Stimulated activated CD4-positive, alpha-beta T cell treated with anti-CD3 and anti-CD28 coated beads, Interleukin-2, amount 100 ng/mL, for 48 hours (primary cell): ENCODE measurements around the gene PRSS58.
A peak's percentile ranks its signal among the peaks of the same experiment; 100 is the strongest.

ENCODE experiments used
- DNase-seq, 2 donors: peaks; one replicate each; pipeline ENCODE4 v3.0.0-alpha.2; 2020

The PRSS58 gene, protein sequence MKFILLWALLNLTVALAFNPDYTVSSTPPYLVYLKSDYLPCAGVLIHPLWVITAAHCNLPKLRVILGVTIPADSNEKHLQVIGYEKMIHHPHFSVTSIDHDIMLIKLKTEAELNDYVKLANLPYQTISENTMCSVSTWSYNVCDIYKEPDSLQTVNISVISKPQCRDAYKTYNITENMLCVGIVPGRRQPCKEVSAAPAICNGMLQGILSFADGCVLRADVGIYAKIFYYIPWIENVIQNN

DNA sequence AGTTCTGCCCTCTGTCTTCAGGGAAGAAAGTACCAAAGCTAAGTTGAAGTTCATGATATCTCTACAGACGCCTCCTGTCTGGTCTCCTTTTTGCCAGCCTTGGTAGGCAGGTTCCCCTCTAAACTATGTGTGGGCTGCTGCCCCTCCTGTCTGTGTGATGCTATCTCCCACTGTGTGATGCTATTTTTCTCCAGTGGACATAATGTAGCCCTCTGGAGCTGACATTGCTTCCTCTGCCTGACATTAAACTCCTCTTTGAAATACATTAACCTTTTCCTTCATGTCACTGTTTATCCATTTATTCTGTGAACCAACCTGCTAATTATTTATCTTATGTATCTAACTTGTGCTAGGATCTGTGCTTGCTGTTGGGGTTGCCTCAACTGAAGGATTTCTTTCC, at the start of gene PRSS58:
TSS of gene PRSS58 (minus strand) at position 101 of the 400 bp plus-strand sequence. CDS start 351 bp downstream, outside the sequence.
- no peak for DNase-seq

DNA sequence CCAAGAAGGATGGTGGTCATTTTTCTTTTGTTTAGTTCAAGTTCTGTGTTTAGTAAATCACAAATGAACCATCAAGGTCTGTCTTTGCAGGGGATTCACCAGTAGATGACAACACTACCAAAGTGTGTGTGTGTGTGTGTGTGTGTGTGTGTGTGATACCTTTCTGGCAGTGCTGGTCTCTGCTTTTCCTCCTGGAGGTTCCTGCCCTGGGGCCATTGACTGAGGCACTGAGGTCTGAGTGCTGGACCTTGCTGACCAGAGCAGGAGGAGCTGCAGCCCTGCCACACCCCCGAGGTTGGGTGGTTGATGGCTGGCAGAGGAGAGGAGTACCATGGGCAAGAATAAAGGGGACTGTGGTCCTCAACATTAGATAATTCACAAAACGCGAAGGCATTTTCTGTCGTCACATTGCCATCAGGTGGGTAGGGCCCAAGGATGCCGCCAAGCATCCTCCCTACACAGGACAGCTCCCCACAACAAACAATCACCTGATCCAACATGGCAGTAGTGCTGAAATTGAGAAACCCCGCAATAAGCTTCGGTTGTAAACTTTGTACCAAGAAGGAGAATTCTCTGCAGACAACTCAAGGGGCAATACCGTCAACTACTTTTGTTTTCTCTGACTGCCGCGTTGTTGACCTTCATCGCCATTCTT, 49.5 kb upstream of the PRSS58 start:
- no peak for DNase-seq

DNA sequence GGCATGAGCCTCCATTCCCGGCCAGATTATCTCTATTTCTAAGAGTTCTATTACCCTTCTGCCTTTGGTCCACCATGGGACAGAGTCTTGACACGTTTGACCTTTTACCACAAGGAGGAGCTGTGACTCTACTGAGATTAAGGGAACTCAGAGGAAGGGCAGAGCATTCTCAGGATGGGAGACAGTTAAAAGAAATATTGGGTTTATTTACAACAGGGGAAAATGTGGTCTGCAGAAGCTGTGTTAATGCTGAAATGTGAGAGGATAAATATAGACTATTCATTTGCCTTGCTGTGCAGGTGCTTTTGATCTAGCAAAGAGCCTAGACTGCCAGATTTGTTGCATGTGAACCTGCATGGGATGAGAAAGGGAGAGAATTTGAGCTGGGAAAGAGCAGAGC, 45.8 kb upstream of the PRSS58 start:
- no peak for DNase-seq

DNA sequence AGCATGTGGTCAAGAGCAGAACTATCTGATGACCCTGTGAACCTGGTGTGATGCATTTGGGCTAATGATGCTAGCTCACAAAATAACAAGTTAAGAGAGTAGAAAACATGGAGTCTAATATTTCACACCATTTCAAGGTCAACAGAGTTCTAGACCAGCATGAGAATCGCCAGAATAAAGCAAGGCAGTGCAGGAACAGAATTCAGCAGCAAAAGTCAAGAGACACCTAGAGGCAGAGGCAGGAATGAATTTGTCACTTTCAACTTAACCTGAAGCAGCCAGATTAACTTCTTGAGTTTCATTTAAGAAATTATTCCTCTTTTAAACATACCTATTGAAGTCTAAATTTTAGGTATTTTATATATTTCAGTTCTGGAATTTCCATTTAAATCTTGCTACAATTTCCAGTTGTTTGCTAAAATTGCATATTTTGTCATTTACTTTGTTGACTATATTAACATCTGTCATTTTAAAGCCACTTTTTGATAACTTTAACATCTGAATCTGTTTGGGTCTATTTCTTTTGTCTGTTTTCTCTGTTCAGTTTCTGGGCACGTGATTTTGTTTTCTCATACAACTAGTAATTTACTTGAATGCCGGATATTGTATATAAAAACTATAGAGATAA, 44.2 kb upstream of the PRSS58 start:
- no peak for DNase-seq

DNA sequence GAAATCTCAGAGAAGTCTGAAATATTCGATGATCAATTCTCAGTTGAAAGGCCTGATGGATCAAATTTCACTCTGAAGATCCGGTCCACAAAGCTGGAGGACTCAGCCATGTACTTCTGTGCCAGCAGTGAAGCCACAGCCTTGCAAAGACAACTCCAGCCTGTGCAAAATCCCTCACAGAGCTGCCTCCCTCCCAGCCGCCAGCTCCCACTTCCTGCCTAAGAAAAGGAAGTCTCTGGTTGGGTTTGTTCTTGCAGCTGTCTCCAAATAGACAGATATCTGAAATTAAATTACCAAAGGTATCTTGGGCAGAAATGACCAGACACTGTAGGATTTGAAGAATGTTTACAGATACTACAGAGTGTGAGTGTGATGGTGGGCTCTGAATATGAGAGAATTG, 43.4 kb upstream of the PRSS58 start:
- DNase-seq, result no peak

DNA sequence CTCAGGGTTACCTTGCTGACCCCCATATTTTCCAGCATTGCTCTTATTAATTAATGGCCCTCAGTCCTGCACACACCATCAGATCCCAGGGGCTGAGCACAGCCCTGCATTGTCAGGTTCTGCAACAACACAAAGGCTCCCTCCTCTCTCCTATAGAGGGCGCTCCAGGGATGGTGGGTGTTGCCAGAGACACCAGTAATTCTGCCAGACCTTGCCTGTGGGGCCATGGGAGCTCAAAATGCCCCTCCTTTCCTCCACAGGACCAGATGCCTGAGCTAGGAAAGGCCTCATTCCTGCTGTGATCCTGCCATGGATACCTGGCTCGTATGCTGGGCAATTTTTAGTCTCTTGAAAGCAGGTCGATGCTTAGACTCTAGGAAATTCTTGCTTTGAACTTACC, 42.8 kb upstream of the PRSS58 start:
- peak; percentile 26 to 38 for DNase-seq

DNA sequence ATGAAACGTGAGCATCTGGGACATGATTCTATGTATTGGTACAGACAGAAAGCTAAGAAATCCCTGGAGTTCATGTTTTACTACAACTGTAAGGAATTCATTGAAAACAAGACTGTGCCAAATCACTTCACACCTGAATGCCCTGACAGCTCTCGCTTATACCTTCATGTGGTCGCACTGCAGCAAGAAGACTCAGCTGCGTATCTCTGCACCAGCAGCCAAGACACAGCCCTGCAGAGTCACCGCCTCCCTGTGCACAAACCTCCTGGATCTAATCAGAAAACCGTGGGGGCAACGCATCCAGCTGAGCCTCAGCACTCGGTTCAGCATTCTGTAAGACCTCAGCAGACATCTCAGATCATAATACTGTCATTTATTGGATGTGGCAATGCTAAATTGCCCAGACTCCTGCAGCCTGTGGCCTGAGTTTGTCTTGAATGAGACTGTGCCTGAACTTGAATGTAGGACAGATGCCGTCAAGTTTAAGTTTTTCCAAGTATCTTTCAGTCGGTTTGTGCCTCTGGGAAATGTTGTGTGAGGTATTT, 41.5 kb upstream of the PRSS58 start:
- no peak for DNase-seq

DNA sequence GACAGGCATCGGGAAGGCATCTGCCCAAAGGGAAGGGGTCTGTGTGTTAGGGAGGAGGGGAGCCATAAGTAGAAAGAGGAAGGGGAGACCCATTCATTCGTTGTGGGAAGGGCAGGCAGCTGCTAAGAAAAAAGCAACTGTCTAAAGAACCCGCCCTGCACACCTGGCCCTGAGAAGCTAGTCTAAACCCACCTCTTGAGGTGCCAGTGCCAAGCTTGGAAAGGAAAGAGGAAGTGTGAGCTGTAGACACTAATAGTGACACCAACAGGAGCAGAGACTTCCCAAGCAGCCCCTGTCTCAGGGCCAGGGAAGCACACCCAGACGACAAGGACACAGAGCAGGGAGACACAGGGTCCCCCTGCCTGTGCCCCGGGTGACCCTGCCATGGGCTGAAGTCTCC, 40.8 kb upstream of the PRSS58 start:
- no peak for DNase-seq

DNA sequence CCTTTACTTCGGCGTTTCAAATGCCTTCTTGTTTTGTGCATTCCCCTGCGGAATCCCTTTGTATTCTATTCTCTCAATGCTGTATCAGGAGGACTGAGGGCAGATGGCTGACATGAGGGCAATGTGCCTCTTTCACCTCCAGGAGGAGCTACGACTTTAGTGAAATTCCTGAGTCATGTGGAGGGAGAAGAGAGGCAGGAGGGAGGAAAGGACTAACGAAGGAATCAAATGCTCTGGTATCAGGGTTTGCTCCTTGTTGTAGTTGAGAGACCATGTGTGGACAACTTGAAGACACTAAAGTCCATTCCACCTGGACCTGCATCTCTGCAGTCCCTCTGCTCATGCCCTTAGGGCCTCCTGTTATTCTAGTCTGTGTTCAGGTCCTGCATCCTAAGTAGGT, 40.2 kb upstream of the PRSS58 start:
- DNase-seq, result no peak

DNA sequence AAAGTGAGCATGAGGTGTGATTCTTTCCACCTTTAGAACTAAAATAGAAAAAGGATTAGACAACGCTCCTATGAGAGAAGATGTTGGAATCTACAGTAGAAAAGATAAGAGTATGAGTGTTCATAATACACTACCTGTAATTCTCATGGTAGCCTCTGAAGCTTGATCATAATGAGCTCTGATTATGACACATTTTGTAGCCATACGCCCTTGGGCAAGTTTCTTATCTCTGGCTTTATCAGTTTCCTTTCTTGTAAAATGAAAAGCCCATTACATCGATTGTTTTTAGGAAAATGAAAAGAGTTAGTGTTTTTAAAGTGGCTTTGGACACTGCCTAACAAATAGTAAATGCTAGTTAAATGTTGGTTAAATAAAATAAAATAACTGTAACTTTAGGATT, 22.4 kb upstream of the PRSS58 start:
- no peak for DNase-seq

DNA sequence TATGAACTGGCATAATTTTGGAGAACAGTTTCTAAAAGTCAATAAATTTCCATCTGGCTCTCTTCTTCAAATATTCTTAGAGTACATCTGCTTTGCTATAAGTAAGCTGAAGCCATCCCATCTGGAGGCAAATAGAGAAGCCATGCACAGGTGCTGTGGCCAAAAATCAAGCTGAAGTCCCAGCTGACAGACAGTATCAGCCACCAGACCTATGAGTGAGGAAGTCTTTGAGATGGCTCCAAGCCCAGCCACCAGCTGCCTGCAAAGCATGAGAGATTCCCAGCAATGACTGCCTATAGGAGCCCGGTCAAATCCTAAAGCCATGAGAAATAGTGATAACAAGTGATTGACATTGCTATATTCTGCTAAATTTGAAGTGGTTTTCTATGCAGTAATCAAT, 21.7 kb upstream of the PRSS58 start:
- no peak for DNase-seq

DNA sequence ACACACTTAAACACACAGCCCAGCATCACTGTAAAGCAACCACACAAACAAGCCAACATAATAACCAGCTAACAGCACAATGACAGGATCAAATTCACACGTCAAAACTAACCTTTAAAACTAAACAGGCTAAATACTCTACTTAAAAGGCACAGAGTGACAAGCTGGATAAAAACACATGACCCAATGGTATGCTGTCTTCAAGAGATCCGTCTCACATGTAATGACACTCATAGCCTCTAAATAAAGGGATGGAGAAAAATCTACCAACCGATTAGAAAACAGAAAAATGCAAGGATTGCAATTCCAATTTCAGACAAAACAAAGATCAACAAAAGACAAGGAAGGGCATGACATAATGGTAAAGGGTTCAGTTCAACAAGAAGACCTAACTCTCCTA, 17.2 kb upstream of the PRSS58 start:
- DNase-seq, result no peak

DNA sequence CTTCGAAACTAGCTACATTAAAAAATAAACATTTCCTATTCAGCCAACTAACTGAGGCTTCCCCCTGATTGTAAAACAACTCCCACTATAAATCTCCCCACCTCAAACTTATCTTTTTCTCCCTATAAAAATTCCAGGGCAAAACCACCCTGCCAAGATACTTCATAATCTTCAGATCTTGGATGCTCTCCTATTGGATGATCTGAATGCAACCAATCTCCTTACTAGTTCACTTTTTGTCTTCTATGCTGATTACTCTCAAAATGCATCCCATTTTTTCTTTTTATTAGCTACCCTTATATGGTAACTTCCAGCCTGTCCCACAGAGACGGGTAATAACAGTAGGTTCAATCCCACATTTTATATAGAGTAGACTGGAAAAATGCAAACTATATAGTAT, 15.0 kb upstream of the PRSS58 start:
- no peak for DNase-seq

DNA sequence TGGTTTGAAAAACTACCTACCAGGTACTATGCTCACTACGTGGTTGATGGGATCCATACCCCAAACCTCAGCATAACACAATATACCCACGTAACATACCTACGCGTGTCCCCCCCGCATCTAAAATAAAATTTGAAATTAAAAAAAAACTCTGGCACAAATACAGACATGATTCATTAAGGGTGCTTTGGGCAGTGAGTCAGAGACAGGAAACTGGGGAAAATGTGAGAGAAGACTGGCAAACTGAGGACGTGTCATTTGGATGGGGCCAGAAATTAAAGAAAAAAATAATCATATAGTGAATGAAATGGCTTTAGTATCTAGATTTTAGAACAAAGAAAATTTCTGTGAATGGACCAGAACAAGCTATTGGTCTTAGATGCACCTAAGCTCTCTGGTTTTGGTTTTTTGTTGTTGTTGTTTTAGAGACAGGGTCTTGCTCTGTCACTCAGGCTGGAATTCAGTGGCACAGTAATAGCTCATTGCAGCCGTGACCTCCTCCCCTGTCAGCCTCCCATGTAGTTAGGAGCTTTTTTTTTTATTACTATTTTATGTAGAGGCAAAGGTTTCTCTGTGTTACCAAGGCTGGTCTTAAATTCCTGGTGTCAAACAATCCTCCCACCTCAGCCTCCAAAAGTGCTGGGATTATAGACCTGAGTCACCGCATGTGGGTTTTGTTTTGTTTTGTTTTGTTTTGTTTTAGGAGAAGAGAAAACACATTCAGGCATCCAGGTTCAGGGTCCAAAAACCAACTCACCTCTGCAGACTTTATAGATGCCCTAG, 5.9 kb upstream of the PRSS58 start:
- no peak for DNase-seq

DNA sequence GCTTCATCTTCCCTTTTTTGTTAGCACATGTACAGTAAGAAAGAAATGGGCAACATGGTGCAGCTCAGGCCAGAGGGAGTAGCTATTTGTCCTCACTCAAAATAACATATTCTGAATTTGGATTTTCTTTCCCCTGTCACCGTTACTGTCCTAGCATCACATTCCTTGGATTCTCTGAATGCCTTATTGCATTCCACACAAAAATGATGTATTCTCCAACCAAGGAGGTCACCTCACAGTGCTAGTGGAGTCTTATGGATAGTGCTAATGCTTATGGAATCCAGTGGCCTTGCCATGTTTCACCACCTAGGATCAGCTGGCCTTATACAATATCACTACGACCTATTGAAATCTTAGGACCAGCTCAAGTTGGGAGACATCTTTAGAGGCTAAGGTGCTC, 7.2 kb downstream of the PRSS58 start:
- no peak for DNase-seq

DNA sequence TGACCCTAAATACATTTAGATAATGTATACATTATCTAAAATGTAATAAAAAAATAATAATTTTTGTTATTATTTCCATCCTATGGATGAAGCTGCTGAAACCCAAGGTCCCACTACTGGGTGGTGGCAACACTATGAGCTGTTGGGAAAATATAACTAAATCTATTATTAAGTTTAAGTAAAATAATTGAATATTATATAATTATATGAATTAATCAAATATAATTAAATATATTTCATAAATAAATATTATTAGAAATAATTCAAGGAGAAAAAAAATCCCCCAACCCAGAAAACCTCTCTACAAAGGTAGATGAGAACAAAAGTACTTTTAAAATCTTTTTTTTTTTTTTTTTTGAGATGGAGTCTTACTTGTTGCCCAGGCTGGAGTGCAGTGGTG, 7.9 kb downstream of the PRSS58 start:
- DNase-seq, result no peak

DNA sequence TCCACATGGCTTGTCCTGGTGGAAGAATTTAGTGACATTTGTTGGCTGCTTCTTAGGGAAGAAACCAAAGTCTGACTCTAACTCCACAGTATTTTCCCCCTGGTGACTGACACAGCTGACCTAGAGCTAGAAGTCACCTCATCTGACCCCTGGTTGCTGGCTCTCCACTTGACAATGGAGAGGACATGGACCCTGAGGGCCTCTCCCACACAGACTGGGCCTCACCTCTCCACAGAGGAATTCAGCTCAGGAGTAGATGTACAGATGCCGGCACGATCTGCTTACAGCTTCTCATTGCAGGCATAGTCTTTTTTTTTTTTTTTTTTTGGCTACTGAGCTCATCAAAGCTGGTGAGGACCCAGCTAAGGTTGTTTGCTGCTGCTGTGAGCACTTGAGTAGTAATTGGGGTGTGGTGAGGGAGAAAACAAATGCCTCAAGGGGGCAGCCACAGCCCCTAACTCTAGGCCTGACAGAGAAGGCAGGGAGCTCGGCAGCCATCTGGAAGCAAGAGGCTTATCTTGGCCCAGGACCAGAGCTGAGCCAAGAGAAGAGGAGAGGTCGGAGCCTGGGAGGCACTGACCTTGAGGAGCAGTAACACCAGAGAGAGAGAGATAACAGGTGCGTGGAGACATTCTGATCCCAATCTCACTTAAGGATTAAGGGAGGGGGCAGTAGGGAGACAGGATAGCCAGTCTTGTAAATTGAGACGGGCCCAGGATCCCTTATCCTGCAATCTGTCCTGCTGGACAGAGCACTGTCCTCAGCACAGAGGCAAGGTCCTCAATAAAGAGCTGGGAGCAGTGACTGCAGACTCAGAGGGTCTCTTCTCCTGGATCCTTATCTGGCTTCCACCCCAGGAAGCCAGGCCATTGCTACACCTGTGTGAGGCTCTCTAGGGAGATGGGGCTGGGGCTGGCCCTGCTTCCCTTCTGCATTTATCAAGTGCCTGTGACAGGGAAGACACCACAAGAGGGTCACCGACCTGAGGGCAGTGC, 9.4 kb downstream of the PRSS58 start:
- DNase-seq, result no peak

DNA sequence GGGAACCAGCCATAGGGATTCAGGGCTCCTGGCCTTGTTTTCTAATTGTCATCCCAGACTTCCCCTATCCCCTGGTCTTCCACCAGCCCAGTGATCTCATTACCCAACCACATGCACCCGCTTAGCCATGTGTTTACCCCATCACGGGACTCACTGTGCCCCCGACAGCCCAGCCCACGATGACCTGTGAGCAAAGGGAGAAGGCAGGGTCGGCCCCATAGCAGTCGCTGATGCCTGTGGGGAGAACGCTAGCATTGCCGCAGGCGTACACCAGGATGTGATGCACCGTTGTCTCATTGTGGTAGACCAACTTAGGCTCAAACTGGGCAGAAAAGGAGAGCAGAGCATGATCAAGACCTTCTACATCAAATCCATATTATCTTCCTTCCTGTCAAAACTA, 14.0 kb downstream of the PRSS58 start:
- DNase-seq, result no peak

DNA sequence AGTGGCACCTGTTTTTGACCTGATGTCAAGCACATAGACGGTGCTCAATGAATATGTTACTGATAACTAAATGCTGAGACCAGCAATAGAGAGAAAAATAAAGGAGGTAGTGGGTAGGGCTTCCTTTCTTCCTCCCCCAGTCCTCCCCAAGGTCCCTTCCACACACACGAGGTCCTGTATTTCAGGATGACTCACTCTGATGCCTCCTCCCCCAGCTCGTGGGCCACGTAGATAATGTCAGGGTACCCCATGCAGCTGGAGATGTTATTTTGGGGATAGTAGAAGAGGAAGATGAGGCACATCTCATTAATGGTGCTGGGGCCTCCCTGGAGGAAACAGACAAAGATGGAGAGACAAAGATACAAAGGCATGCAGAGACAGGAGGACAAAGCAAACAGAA, 17.3 kb downstream of the PRSS58 start:
- no peak for DNase-seq

DNA sequence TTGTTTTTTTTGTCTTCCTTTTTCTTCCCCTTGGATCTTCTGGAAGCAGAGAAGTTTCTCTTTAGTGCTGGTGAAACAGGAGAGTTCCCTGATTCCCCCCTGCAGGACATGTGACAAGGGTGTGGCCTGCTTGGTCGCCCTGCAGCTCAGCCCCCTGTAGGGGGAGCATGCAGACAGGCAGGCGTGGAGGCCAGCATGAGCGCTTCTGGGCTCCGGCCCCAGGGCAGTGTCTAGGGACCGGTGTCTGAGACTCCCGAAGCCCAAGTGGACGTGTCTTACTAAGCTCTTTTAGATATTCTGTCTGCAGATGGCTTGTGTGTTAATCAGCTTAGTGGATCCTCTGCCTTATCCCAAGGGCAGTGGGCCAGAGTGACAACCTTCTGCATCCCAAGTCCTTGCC, 26.1 kb downstream of the PRSS58 start:
- DNase-seq, result no peak

DNA sequence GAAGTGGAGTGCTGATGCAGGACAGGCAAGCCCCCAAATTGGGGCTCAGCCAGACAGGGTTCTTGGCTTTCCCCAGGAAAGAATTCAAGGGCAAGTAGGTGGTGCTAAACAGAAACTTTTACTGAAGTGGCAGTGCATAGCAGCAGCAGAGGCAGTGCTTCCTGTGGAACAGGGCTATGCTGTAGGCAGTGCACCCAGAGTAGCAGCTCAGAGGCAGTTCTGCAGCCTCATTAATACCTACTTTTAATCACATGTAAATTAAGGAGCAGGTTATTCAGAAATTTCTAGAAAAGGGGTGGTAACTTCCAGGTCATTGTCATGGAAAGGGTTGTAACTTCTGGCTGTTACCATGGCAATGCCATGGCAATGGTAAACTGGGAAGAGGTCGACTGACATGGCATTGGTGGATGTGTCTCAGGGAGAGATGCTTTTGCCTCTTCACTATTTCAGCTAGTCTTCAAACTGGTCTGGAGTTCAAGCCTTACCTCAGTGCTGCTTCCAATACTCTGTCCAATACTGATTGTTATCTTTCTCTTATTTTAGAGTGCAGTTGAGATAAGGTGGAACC, 29.2 kb downstream of the PRSS58 start:
- DNase-seq, result no peak
